PC-3 (cell line): ENCODE measurements around the gene TRIB2. TPM values are rescaled to one million over a fixed set of nuclear protein-coding genes. Genes with fewer than 3 reads are reported as not detected.

ENCODE experiments used
- ATAC-seq: fragments of 200-7000 bp; cut with Tn5 transposase; 2 replicates; pipeline ENCODE4 v1.9.1; 2020; ENCODE audit warnings: mild to moderate bottlenecking, moderate library complexity
- BruUV-seq: library from RNA; stranded (reverse); fragments of 400-500 nt; replicated peaks from 2 replicates; lab custom pipeline; 2021; lab: Mats Ljungman, UMichigan
- CTCF ChIA-PET: fragments of 300-600 bp; sonication (Branson Sonifier 250); formaldehyde crosslinking; loops from one replicate; lab custom pipeline; 2022; ENCODE audit warnings: antibody characterized with exemption; lab: Charles Lee
- POLR2A ChIA-PET: fragments of 300-600 bp; sonication (Branson Sonifier 250); formaldehyde crosslinking; loops from one replicate; lab custom pipeline; 2022; ENCODE audit warnings: antibody characterized with exemption; ENCODE audit not compliant: unreplicated experiment; lab: Charles Lee
- DNase-seq: peaks from one replicate; pipeline ENCODE4 v3.0.0-alpha.2; 2015
- H2AFZ ChIP-seq: fragments of 300-600 bp; sonication (generic); 2 replicates; pipeline ENCODE4 v1.6.0; 2016; ENCODE audit warnings: antibody characterized with exemption, low read length
- H3F3A ChIP-seq: fragments of 300-600 bp; sonication (generic); one replicate; pipeline ENCODE4 v1.6.0; 2017; ENCODE audit warnings: antibody characterized with exemption, low read length, control low read depth, mild to moderate bottlenecking; ENCODE audit not compliant: unreplicated experiment
- H3K27ac ChIP-seq: fragments of 300-600 bp; sonication (generic); 2 replicates; pipeline ENCODE4 v1.5.1; 2016; ENCODE audit warnings: mild to moderate bottlenecking, low read length
- H3K27me3 ChIP-seq: fragments of 300-600 bp; sonication (generic); 2 replicates; pipeline ENCODE4 v1.6.1; 2016; ENCODE audit warnings: low read length, mixed read lengths
- H3K36me3 ChIP-seq: fragments of 300-600 bp; sonication (generic); 2 replicates; pipeline ENCODE4 v1.6.1; 2016; ENCODE audit warnings: low read depth, mixed run types, low read length, mixed read lengths
- H3K4me1 ChIP-seq: fragments of 300-600 bp; sonication (generic); 2 replicates; pipeline ENCODE4 v1.5.1; 2016; ENCODE audit warnings: low read length; ENCODE audit not compliant: insufficient read depth
- H3K4me2 ChIP-seq: fragments of 300-600 bp; sonication (generic); 2 replicates; pipeline ENCODE4 v1.6.0; 2016; ENCODE audit warnings: low read length
- H3K4me3 ChIP-seq: fragments of 300-600 bp; sonication (generic); 2 replicates; pipeline ENCODE4 v1.5.1; 2016; ENCODE audit warnings: mild to moderate bottlenecking, low read length, mixed read lengths
- H3K79me2 ChIP-seq: fragments of 300-600 bp; sonication (generic); 2 replicates; pipeline ENCODE4 v1.6.1; 2017; ENCODE audit warnings: low read length, mixed read lengths
- H3K9ac ChIP-seq: fragments of 300-600 bp; sonication (generic); 2 replicates; pipeline ENCODE4 v1.6.0; 2016; ENCODE audit warnings: mild to moderate bottlenecking, low read length
- H3K9me2 ChIP-seq: fragments of 300-600 bp; sonication (generic); replicated peaks from 2 replicates; pipeline ENCODE4 v1.6.1; 2016; ENCODE audit warnings: mixed run types, low read length, mixed read lengths
- H3K9me3 ChIP-seq: fragments of 300-600 bp; sonication (generic); 2 replicates; pipeline ENCODE4 v1.6.1; 2016; ENCODE audit warnings: low read length, mixed read lengths
- H4K20me1 ChIP-seq: fragments of 300-600 bp; sonication (generic); 2 replicates; pipeline ENCODE4 v1.6.1; 2016; ENCODE audit warnings: low read length, mixed read lengths
- EZH2 ChIP-seq: fragments of 300-600 bp; sonication (generic); IDR thresholded peaks from one replicate; pipeline ENCODE4 v1.6.1; 2017; ENCODE audit warnings: antibody characterized with exemption, mild to moderate bottlenecking, low read length; ENCODE audit not compliant: unreplicated experiment
- EZH2phosphoT487 ChIP-seq: fragments of 300-600 bp; sonication (generic); IDR thresholded peaks from 2 replicates; pipeline ENCODE4 v1.6.1; 2018; ENCODE audit warnings: mild to moderate bottlenecking, antibody characterized with exemption, low read length, borderline replicate concordance
- intact Hi-C: fragments of 100-400 bp; cut with micrococcal nuclease; formaldehyde crosslinking; loops from 2 replicates; pipeline ENCODE4 v1.9.0; 2023
- total RNA-seq: library from RNA; depleted of rRNA; stranded (reverse); fragments of >200 nt; gene quantifications from 2 replicates; pipeline ENCODE4 v1.2.3, GENCODE V29; 2014
- TF ChIP-seq, protein P1 (sequence below): fragments of 300-600 bp; sonication (generic); conservative IDR thresholded peaks from 2 replicates; pipeline ENCODE4 v1.5.1; 2017; ENCODE audit warnings: antibody characterized with exemption, low read depth, mild to moderate bottlenecking, low read length

Gene TRIB2
- total RNA-seq, 1 experiment from 2014 or later = 35.2 TPM

DNA sequence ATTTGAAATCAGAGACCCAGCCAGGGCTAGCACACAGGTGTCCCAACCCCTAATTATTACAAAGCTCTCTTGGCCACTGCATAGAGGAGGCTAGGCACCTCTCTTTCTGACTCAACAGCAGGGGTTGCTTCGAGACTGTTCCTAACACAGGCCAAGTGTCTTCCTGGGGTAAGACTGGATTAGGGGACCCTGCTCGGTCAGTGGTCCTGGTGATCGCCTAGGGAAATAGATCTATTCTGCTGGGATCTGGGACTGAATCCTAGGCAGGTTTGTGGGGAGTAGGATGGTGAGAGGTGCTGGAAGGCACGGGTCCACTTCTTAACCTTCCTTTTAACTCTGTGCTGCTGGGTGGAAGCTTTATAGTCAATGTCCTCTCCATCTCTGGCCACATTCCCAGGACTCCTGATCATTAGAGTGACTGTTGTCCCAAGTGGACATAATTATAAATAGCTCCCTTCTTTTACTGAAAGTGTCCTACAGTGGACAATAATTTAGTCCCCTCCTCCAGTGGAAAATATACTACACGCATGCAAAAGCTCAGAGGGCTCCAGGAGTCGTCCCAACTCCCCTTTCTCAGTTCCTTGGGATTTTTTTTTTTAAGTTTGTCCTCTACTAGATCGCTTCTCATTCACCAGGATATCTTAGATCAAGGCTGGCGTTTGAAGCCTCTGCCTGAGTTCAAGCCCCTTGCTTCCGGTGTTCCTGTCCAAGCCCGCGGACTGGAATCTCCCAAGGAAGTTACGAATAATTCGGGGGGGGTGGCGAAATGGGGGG, 1.3 kb upstream of the TRIB2 start:
- H3K4me2 ChIP-seq = peak overlapping the region; percentile 87
- H2AFZ ChIP-seq = no peak overlapping the region
- POLR2A ChIA-PET = interaction anchor here (0.6 to 2.0 kb wide), 3 partner anchors 13 to 214 kb away, joined by 3 to 22 read pairs (median 5); no protein-coding TSS in a partner anchor
- H3K27ac ChIP-seq = peak overlapping the region; percentile 99
- no peaks in the 10 kb centered on the region for H3K9me2 ChIP-seq
- BruUV-seq = no TSS peak
- H4K20me1 ChIP-seq = peaks cover 14% of the 10 kb centered on the region
- H3K9me3 ChIP-seq = no peaks in the 10 kb centered on the region
- CTCF ChIA-PET = interaction anchor here (0.7 to 3.2 kb wide), 9 partner anchors 10 to 886 kb away, joined by 3 to 18 read pairs (median 6); no protein-coding TSS in a partner anchor
- intact Hi-C loops = loop anchor here (1.0 to 5.0 kb wide), 8 partner anchors 13 to 561 kb away; no protein-coding TSS in a partner anchor
- H3K4me1 ChIP-seq = peaks cover 30% of the 10 kb centered on the region
- peak overlapping the region; percentile 95 for H3K9ac ChIP-seq
- peak overlapping the region; percentile 78 for H3K4me3 ChIP-seq
- H3K79me2 ChIP-seq = peaks cover 36% of the 10 kb centered on the region
- H3K27me3 ChIP-seq = no peaks in the 10 kb centered on the region
- H3K36me3 ChIP-seq = no peaks in the 10 kb centered on the region
- peaks cover 10% of the 10 kb centered on the region for H3F3A ChIP-seq
- TF ChIP-seq EZH2 (no peak), EZH2phosphoT487 (no peak)
- ATAC-seq = no peak
- no peak for DNase-seq

DNA sequence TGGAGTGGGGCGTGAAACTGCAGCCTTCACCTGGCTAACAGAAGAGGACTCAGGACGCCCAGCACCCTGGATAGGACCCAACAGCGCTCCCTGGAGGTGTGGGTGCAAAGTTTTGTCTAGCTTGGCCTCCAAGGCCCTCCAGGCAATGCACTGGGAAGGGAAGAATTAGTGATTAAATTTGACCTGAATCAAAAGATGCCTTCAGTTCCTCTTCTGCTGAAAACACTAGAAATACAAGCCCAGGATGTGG, 779 bp upstream of the TRIB2 start:
- H4K20me1 ChIP-seq = peaks cover 19% of the 10 kb centered on the region
- peaks cover 30% of the 10 kb centered on the region for H3K4me1 ChIP-seq
- H3K9me3 ChIP-seq = no peaks in the 10 kb centered on the region
- no peak for TF ChIP-seq EZH2
- TF ChIP-seq, protein P1, sequence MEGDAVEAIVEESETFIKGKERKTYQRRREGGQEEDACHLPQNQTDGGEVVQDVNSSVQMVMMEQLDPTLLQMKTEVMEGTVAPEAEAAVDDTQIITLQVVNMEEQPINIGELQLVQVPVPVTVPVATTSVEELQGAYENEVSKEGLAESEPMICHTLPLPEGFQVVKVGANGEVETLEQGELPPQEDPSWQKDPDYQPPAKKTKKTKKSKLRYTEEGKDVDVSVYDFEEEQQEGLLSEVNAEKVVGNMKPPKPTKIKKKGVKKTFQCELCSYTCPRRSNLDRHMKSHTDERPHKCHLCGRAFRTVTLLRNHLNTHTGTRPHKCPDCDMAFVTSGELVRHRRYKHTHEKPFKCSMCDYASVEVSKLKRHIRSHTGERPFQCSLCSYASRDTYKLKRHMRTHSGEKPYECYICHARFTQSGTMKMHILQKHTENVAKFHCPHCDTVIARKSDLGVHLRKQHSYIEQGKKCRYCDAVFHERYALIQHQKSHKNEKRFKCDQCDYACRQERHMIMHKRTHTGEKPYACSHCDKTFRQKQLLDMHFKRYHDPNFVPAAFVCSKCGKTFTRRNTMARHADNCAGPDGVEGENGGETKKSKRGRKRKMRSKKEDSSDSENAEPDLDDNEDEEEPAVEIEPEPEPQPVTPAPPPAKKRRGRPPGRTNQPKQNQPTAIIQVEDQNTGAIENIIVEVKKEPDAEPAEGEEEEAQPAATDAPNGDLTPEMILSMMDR = peak; percentile 80
- peak overlapping the region; percentile 87 for H3K4me2 ChIP-seq
- H3K36me3 ChIP-seq = no peaks in the 10 kb centered on the region
- H3K27ac ChIP-seq = peak overlapping the region; percentile 99
- H2AFZ ChIP-seq = peak overlapping the region; percentile 72
- CTCF ChIA-PET = interaction anchor here (0.8 to 3.2 kb wide), 12 partner anchors 11 to 886 kb away, joined by 3 to 18 read pairs (median 6); no protein-coding TSS in a partner anchor
- ATAC-seq = peak; percentile 22
- H3K4me3 ChIP-seq = peak overlapping the region; percentile 78
- peak; percentile 89 for DNase-seq
- peaks cover 41% of the 10 kb centered on the region for H3K79me2 ChIP-seq
- H3K9ac ChIP-seq = peak overlapping the region; percentile 95
- BruUV-seq = TSS peak; percentile 58
- H3F3A ChIP-seq = peaks cover 10% of the 10 kb centered on the region
- intact Hi-C loops = loop anchor here (2.0 to 5.0 kb wide), 5 partner anchors 109 to 539 kb away; no protein-coding TSS in a partner anchor
- no peaks in the 10 kb centered on the region for H3K27me3 ChIP-seq
- POLR2A ChIA-PET = interaction anchor here (0.5 to 2.0 kb wide), 6 partner anchors 13 to 908 kb away, joined by 3 to 22 read pairs (median 5); no protein-coding TSS in a partner anchor
- no peaks in the 10 kb centered on the region for H3K9me2 ChIP-seq

DNA sequence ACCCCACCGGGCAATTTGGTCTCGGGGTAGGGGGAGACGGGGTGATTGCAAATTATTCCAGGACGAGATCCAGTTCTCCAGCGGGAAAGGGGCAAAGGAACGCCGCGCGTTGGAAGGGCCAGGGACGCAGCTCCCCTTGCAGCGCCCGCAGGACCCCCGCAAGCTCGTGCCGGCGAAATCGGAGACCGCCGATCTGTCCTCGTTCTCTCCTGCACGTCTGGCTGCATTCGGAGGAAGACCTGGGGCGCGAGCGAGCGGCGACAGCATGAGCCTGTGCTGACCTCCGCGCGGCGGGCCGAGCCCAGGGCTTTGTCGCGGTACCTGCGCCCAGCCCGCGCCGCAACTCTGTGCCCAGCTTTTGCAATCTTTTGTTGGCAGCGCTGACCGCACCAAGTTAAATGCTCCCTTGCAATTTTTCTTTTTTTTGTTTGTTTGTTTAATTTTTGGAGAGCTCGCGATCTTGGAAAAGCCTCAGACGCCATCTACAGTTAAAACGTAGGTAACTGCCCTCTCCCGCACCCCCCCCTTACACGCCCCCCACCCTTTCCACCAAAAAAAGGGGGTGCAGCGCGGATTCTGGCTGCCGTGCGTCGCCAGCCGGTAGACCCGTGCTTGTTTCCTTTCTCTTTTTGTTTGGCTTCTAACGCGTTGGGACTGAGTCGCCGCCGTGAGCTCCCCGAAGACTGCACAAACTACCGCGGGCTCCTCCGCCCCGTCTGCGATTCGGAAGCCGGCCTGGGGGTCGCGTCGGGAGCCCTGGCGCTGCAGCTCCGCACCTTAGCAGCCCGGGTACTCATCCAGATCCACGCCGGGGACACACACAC, 667 bp downstream of the TRIB2 start:
- BruUV-seq = TSS peak; percentile 34
- H4K20me1 ChIP-seq = peaks cover 33% of the 10 kb centered on the region
- CTCF ChIA-PET = interaction anchor here (0.6 to 3.2 kb wide), 17 partner anchors 15 to 888 kb away, joined by 3 to 18 read pairs (median 5); no protein-coding TSS in a partner anchor
- H3K36me3 ChIP-seq = no peaks in the 10 kb centered on the region
- no peaks in the 10 kb centered on the region for H3K27me3 ChIP-seq
- peaks cover 56% of the 10 kb centered on the region for H3K79me2 ChIP-seq
- H3F3A ChIP-seq = peaks cover 10% of the 10 kb centered on the region
- DNase-seq = peak; percentile 74
- H3K4me2 ChIP-seq = peak overlapping the region; percentile 83
- H2AFZ ChIP-seq = peak overlapping the region; percentile 56
- no peak for TF ChIP-seq EZH2phosphoT487
- TF ChIP-seq EZH2 = no peak
- TF ChIP-seq, protein P1 = peak; percentile 67
- ATAC-seq = peak; percentile 3
- H3K9ac ChIP-seq = peak overlapping the region; percentile 94
- no peaks in the 10 kb centered on the region for H3K9me3 ChIP-seq
- H3K4me1 ChIP-seq = peaks cover 43% of the 10 kb centered on the region
- POLR2A ChIA-PET = interaction anchor here (0.6 to 2.0 kb wide), 5 partner anchors 15 to 396 kb away, joined by 3 to 22 read pairs (median 3); no protein-coding TSS in a partner anchor
- peak overlapping the region; percentile 95 for H3K4me3 ChIP-seq
- peak overlapping the region; percentile 77 for H3K27ac ChIP-seq
- intact Hi-C loops = loop anchor here (1.0 to 5.0 kb wide), 11 partner anchors 33 to 887 kb away; no protein-coding TSS in a partner anchor
- H3K9me2 ChIP-seq = no peaks in the 10 kb centered on the region
